ENCODE measurements around the gene CNPPD1. TPM values are rescaled to one million over a fixed set of nuclear protein-coding genes. Genes with fewer than 3 reads are reported as not detected.
"Not testable (repeated sequence)": the region's sequence is repeated elsewhere in the genome, so short reads cannot be mapped to it uniquely, and the experiment has no call there.

CNPPD1 gene
- total RNA-seq, 1 donor from 2014 or later, result 70.8 TPM

DNA sequence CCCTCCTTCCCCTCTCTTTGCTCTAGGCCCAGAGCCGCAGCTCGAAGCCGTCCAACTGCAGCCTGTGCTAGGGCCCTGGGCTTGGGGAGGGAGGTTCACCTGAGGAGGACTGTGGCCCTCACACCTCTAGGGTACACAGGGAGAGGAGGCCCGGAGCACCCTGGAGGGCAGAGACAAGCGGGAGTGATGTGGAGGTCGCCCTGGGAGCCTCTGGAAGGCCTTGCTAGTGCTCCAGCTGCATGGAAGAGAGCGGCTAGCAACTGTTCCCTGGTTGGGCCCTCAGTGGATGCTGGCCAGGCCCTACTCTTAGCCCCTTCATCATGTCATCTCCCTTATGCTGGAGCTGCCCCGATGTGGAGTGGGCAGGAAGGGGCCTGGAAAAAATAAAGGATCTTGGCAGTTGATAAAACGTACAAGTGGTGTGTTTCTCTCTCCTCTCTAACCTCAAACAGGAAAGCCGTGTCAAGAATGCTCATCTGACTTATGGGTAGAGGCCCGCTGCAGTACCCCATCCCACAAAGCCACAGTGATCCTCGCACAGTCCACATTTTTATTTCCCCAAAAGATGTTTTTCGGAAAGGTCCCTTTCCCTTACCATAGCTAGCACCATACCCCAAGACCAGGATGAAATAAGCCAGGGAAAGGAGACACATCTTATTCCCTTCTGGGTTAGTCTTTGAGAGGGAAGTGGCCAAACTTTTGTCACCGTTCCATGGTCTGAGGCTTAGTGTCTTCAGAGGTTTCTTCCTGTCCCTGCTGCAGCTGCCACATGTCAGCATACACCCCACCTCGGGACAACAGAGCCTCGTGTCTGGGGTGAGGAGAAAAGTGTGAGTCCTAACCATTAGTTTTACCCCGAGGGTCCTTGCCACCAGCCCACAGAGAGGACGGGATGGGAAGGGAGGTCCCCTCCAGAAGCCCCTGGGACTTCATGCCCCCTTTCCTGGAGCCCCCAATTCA is 32.8 kb upstream of the CNPPD1 start:
- intact Hi-C loops (cut with micrococcal nuclease), result loop anchor here (5.0 kb wide), 2 partner anchors 152 to 537 kb away; partner anchors contain the start of genes RNF25 and STK36

DNA sequence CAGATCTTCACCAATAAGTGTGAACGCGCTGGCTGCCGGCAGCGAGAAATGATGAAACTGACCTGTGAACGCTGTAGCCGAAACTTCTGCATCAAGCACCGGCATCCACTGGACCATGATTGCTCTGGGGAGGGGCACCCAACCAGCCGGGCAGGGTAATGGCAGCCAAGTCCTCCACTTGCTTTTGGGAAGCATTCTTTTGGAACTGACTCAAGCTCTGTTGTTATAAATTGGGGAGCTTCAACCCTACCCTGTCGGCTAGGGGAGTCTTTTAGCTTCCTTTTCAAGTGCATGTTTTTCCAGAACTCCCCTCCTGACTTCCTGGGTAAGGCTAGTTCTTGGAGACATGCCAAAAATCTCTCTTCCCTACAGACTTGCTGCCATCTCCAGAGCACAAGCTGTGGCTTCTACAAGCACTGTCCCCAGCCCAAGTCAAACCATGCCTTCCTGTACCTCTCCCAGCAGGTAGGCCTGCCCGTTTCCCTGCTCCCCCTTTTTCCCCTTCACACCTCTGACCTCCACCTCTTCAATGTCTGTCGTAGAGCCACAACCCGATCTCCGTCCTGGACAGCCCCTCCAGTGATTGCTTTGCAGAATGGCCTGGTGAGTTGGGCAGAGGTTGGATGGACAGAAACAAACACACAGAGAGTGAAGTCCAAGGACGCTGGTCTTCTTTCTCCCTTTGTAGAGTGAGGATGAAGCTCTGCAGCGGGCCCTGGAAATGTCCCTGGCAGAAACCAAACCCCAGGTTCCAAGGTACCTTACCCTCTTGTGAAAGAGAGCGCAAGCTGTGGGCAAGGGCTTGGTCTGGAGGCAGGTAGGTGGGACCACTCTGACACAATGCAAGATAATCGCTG is 31.4 kb upstream of the CNPPD1 start:
- intact Hi-C loops (cut with micrococcal nuclease), result loop anchor here (5.0 kb wide), 2 partner anchors 151 to 536 kb away; partner anchors contain the start of genes RNF25 and STK36

DNA sequence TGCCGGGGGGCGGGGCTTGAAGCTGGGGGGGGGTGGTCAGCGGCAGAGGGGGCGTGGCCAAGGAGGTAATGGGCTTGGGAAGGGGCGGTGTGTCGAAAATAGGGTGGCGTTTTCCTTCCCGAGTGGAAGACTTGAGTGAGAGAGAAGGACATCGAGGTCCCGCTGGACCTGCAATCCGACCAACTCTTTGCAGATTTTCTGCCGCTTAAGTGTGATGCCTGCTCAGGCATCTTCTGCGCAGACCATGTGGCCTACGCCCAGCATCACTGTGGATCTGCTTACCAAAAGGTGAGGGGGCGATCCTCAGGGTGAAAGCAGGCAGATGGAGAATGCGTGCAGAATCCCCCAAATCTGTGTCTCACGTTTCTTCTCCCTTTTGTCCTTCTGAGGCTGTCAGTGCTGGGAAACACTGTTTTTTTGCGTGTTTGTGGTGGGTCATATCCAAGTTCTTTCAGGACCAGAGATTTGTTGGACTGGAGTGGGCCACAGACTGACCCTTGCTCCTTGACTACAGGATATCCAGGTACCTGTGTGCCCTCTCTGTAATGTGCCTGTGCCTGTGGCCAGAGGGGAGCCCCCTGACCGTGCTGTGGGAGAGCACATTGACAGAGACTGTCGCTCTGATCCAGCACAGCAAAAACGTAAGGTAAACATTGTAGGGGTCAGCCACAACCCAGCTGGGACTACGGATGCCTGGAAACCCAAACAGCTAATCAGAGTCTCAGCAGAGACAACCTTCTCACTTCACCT is 30.6 kb upstream of the CNPPD1 start:
- intact Hi-C loops (cut with micrococcal nuclease), result loop anchor here (5.0 kb wide), 2 partner anchors 150 to 535 kb away; partner anchors contain the start of genes RNF25 and STK36

- intact Hi-C loops (cut with micrococcal nuclease), result loop anchor here (1.0 to 5.0 kb wide), 12 partner anchors 13 to 534 kb away; partner anchors contain the start of genes ANKZF1, ATG9A, CHPF and DNAJB2
Measured at GRCh38 chr2:219206328-219207133, 29.8 kb upstream of the CNPPD1 start, which contains the start of gene ZFAND2B. Gene ZFAND2B (plus strand): TSS chr2:219206782. CDS start chr2:219206988, 206 bp downstream.

DNA sequence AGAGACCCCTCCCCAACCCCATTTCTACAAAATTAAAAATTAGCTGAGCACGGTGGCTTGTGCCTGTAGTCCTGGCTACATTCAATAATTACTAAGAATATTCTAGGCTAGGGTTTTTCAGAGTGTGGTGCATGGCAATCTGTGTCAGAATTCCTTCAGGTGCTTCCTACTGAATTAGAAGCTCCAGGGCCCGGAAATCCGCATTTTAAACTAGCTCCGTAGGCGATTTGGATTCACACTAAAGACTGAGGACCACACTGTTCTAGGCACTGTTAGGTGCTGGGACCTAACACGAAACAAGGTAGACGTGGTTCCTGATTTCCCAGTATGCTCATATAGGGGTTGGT is 29.2 kb upstream of the CNPPD1 start:
- intact Hi-C loops (cut with micrococcal nuclease), result loop anchor here (1.0 to 5.0 kb wide), 12 partner anchors 13 to 534 kb away; partner anchors contain the start of genes ANKZF1, ATG9A, CHPF and DNAJB2

- intact Hi-C loops (cut with micrococcal nuclease), result loop anchor here (5.0 kb wide), 2 partner anchors 148 to 533 kb away; partner anchors contain the start of genes RNF25 and STK36
Measured at GRCh38 chr2:219205165-219205538, 28.4 kb upstream of the CNPPD1 start.

DNA sequence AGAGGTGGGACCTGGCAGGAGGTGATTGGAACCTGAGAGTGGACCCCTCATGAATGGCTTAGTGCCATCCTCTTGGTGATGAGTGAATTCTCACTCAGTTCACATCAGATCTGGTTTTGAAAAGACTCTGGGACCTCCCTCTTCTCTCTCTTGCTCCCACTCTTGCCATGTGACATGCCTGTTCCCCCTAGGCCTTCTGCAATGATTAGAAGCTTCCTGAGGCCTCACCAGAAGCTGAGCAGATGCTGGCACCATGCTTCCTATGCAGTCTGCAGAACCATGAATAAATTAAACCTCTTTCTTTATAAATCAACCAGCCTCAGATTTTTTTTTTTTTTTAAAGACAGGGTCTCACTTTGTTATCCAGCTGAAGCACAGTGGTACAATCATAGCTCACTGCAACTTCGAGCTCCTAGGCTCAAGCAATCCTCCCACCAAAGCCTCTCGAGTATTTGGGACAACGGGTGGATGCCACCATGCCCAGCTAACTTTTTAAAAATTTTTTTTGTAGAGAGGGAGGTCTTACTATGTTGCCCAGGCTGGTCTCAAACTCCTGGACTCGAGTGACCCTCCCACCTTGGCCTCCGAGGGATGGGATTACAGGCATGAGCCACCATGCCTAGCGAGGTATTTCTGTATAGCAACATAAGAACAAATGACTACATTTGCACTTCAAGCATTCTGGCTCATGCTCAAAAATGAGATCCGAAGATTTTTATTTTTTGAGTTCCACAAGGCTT is 27.9 kb upstream of the CNPPD1 start:
- intact Hi-C loops (cut with micrococcal nuclease), result loop anchor here (5.0 kb wide), 2 partner anchors 147 to 532 kb away; partner anchors contain the start of genes RNF25 and STK36

- intact Hi-C loops (cut with micrococcal nuclease), result not testable (repeated sequence)
Measured at GRCh38 chr2:219201331-219201730, 24.6 kb upstream of the CNPPD1 start.

- intact Hi-C loops (cut with micrococcal nuclease), result not testable (repeated sequence)
Measured at GRCh38 chr2:219200502-219201326, 24.0 kb upstream of the CNPPD1 start.

DNA sequence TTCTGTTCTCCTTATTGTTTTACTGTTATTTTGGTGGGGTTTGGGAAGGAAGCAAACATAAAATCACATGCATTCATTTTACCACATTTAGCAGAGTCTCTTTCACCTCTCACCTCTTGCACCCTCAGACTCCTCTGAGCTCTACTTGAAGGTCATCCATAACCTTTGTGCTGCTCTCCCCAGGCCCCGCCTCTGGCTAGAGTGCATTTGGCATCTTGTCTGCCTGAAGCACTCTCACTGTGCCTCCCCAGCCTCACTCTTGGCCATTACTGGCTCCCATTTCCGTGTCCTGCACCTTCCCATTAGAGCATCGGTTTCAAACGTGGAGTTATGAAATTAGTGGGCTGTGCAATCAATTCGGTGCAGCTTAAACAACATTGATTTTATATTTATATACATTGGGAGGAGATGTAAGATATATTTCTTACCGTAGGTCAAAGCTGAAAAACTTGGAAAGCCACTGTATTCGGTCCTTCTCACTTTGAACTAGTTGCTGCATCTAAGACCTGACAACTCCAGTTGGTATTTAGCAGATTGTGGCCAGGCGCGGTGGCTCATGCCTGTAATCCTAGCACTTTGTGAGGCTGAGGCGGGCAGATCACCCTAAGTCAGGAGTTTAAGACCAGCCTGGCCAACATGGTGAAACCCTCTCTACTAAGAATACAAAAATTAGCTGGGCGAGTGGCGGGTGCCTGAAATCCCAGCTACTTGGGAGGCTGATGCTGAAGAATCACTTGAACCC is 22.9 kb upstream of the CNPPD1 start:
- intact Hi-C loops (cut with micrococcal nuclease), result no loop called here

DNA sequence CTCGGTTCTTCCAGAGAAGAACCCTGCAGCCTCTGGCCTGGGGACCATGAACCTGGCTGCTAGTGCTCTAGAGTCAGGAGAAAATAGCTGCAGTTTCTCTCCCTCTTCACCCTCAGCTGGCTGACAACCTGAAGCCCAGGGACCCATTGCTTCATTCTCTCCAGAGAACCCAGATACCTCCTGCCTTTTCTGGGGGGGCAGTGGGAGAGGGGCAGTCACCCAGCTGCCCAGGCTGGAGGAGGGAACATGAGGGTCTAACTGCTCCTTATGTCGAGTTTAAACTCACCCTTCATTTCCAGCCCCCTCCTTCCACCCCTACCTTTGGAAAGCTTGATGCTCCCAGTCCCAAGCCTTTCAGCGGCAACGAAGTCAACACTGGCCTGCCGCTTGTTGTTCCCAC is 22.2 kb upstream of the CNPPD1 start:
- intact Hi-C loops (cut with micrococcal nuclease), result no loop called here

- intact Hi-C loops (cut with micrococcal nuclease), result no loop called here
Measured at GRCh38 chr2:219197388-219197787, 20.7 kb upstream of the CNPPD1 start.

DNA sequence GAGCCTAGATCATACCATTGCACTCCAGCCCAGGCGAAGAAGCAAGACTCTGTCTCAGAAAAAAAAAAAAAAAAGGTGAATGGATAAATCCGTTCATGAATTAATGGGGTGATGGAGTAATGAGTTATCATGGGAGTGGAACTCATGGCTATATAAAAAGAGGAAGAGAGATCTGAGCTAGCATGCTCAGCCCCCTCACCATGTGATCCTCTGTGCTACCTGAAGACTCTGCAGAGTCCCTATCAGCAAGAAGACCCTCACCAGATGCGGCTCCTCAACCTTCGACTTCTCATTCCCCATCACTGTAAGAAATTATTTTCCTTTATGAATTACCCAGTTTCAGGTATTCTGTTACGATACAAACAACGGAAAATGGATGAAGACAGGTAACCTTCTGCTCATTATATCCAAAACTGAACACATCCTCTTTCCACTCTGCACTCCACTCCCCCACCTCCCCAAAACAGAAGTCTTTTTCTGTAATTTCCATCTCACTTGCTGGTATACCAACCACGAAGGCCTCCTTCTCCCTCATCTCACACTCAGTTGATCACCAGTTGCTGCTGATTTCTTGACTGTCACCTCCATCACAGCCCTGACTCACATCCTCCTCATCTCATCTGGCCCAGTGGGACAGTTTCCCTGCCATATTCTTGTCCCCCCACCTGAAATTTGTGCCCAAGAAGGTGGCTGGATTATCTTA is 10.2 kb upstream of the CNPPD1 start:
- intact Hi-C loops (cut with micrococcal nuclease), result no loop called here

DNA sequence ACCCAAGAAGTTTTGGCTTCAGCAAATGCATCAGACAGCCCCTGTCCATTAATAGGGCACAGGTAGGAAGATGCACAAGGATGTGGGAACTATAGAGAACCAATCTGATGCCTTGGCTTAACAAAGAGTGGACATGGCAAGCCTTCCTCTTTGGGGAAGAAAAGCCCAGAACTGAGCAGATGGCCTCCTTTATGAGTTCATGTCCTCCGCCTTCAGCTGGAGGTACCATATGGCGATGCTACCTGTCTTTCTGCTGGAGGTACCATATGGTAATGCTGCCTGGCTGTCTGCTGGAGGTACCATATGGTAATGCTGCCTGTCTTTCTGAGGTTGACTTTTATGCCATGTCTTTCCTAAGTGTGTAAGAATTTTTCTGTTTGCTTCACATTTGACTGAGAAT is 7.4 kb upstream of the CNPPD1 start:
- intact Hi-C loops (cut with micrococcal nuclease), result no loop called here

DNA sequence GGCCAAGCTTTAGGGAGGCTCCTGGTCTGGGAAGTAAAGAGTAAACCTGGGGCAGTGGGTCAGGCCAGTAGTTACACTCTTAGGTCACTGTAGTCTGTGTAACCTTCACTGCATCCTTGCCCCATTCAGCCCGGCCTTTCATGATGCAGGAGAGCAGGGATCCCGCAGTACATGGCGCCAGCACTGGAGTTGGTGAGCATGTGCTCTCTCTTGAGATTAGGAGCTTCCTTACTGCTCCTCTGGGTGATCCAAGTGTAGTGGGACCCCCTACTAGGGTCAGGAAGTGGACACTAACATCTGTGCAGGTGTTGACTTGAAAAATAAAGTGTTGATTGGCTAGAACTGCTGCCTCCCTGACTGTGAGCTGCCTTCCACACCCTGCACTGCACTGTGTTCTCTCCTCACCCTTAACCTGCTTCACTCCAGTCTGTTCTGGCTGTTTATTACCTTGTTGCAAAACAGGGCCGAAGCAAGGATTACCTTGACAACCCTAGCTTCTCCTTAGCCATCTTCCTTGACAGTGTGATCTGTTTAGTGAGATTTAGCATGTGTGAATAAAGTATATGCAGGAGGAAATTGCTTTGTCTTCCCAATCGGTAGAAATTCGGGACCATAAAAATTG is 6.5 kb upstream of the CNPPD1 start:
- intact Hi-C loops (cut with micrococcal nuclease), result no loop called here

DNA sequence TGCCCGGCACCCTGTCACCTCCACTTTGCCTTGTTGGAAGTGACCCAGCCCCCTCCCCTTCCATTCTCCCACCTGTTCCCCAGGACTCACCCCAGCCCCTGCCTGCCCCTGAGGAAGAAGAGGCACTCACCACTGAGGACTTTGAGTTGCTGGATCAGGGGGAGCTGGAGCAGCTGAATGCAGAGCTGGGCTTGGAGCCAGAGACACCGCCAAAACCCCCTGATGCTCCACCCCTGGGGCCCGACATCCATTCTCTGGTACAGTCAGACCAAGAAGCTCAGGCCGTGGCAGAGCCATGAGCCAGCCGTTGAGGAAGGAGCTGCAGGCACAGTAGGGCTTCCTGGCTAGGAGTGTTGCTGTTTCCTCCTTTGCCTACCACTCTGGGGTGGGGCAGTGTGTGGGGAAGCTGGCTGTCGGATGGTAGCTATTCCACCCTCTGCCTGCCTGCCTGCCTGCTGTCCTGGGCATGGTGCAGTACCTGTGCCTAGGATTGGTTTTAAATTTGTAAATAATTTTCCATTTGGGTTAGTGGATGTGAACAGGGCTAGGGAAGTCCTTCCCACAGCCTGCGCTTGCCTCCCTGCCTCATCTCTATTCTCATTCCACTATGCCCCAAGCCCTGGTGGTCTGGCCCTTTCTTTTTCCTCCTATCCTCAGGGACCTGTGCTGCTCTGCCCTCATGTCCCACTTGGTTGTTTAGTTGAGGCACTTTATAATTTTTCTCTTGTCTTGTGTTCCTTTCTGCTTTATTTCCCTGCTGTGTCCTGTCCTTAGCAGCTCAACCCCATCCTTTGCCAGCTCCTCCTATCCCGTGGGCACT is 5.8 kb upstream of the CNPPD1 start:
- intact Hi-C loops (cut with micrococcal nuclease), result no loop called here
